ENCODE measurements around the gene EVI2A.

Gene EVI2A

DNA sequence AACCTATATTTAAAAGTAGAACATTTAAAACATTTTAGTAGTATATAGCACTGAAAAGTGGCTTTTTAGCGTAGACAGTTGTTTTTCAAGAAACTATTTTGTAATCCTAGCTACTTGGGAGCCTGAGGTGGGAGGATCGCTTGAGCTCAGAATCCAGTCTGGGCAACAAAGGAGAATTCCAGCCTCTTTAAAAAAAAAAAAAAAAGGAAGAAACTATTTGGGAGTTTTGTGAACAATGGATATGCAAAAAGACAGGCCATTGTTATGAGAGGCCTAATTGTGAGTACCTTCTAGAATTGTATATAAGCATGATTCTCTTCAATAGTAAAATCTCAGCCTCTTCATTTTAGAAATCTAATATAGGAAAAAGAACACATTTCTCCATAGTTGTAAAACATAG is 42.0 kb downstream of the EVI2A start:
- H3K4me3 ChIP-seq (replicated peaks in 1 of 2; ENCODE audit: low read depth in 2 of 2, low read length in 2 of 2): no peak overlapping the region
- DNase-seq (ENCODE audit: low read depth in 2 of 2): peak in 1 of 2 donors; percentile 43
- TF ChIP-seq, protein P1, sequence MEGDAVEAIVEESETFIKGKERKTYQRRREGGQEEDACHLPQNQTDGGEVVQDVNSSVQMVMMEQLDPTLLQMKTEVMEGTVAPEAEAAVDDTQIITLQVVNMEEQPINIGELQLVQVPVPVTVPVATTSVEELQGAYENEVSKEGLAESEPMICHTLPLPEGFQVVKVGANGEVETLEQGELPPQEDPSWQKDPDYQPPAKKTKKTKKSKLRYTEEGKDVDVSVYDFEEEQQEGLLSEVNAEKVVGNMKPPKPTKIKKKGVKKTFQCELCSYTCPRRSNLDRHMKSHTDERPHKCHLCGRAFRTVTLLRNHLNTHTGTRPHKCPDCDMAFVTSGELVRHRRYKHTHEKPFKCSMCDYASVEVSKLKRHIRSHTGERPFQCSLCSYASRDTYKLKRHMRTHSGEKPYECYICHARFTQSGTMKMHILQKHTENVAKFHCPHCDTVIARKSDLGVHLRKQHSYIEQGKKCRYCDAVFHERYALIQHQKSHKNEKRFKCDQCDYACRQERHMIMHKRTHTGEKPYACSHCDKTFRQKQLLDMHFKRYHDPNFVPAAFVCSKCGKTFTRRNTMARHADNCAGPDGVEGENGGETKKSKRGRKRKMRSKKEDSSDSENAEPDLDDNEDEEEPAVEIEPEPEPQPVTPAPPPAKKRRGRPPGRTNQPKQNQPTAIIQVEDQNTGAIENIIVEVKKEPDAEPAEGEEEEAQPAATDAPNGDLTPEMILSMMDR (IDR thresholded peaks at IDR 0.05; ENCODE audit: low read depth, low read length): no peak

DNA sequence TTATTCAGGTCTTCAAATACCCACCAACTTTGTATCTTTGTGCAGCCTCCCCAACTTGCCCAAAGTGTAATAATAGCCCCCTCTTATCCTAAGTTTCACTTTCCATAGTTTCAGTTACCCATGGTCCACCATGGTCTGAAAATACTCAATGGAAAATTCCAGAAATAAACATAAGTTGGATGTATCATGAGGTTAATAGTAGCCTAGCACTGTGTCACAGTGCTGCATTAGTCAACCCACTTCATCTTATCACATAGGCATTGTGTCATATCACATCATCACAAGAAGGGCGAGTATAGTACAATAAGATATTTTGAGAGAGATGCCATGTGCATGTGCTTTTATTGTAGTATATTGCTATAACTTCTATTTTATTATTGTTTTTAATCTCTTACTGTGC is 46.3 kb downstream of the EVI2A start:
- DNase-seq (ENCODE audit: low read depth in 2 of 2): peak; percentile 9 to 36
- TF ChIP-seq, protein P1 (IDR thresholded peaks at IDR 0.05; ENCODE audit: low read depth, low read length): no peak
- H3K4me3 ChIP-seq (replicated peaks in 1 of 2; ENCODE audit: low read depth in 2 of 2, low read length in 2 of 2): no peak overlapping the region

DNA sequence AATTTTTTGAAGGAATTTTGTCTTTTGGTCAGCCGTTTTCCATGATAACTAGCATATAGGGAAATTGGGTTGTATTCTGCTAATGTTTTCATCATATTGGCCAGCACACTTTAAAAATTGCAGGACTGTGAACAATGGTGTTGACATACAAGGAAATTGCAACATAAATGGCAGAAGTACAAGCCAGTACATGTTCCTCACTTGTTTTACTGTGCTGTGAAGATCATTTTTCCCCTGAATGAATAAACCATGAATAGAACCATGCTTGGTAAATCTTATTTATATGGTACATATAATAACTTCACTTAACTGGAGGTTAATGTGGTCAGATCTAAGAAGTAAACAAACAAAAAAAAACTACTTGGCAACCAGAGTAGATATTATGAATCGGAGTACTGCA is 47.2 kb downstream of the EVI2A start:
- TF ChIP-seq, protein P1 (IDR thresholded peaks at IDR 0.05; ENCODE audit: low read depth, low read length): no peak
- H3K4me3 ChIP-seq (replicated peaks in 1 of 2; ENCODE audit: low read depth in 2 of 2, low read length in 2 of 2): no peak overlapping the region
- DNase-seq (ENCODE audit: low read depth in 2 of 2): peak; percentile 86 to 90

DNA sequence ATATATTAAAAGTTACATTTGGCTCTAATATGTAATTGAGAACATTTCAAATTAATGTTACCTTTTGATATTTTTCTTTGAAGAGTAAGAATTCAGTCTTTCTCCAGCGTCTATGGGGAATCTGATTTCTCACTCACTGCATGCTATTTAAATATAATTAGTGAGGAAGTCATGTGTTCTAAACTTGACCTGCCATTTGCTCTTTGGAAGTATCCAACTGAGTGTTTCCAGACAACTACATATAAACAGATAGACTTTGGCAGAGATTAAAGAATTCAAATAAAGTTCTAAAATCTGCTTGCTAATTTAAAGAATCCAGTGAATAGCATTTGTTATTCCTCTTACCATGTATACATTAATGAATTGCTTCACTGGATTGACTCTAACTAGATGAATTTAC is 47.9 kb downstream of the EVI2A start:
- no peak overlapping the region for H3K4me3 ChIP-seq (replicated peaks in 1 of 2; ENCODE audit: low read depth in 2 of 2, low read length in 2 of 2)
- TF ChIP-seq, protein P1 (IDR thresholded peaks at IDR 0.05; ENCODE audit: low read depth, low read length): no peak
- DNase-seq (ENCODE audit: low read depth in 2 of 2): peak in 1 of 2 donors; percentile 57

DNA sequence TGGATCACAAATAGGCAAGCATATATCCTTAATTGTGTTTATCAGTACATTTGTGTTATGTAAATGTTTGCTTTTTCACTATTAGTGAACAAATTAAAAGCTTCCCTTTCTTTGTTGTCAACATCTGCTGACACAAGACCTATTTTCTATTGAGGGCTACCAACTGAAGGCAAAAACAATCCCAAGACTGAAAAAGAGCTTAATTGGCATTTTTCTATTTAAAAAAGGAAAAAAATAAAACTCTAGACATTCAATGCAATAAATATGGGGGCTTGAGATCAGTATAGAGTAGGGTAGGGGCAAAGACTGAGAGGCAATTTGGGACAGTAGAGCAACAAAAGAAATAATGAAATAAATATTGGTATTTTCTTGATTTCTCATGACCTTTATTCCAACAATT is 48.6 kb downstream of the EVI2A start:
- no peak overlapping the region for H3K4me3 ChIP-seq (replicated peaks in 1 of 2; ENCODE audit: low read depth in 2 of 2, low read length in 2 of 2)
- TF ChIP-seq, protein P1 (IDR thresholded peaks at IDR 0.05; ENCODE audit: low read depth, low read length): no peak
- DNase-seq (ENCODE audit: low read depth in 2 of 2): no peak

DNA sequence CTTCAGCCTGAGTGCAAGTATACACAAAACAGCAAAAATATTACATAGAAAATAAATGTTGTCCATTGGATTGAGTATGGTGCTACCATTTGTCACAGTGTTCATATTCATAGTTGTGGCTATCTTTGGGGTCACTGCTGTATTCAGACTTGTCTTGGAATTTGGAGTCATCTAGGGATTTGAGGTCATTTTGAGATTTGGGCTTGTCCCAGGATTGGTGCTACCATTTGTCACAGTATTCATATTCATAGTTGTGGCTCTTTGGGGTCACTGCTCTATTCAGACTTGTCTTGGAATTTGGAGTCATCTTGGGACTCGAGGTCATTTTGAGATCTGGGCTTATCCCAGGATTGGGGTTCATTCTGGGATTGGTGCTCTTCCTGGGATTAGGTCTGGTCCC is 49.2 kb downstream of the EVI2A start:
- no peak for DNase-seq (ENCODE audit: low read depth in 2 of 2)
- H3K4me3 ChIP-seq (replicated peaks in 1 of 2; ENCODE audit: low read depth in 2 of 2, low read length in 2 of 2): no peak overlapping the region

DNA sequence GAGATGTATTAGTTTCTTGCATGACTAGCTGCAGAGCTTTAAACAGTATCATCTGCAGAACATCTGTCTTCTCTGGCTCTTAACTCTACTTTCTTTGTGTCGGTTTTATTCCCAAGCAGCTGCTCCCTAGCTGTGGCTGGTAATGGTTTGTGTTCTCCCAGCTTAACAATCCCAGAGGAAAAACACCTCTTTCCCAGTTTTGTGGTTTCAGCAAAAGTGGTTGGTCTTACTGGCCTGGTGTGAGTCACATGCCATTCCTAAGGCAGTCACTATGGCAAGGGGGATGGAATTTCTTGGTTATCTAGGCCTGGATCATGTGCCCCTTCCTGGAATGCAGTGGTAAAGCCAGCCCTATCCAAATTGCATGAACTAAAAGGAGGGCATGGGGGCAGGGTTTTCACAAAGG is 51.8 kb downstream of the EVI2A start:
- DNase-seq (ENCODE audit: low read depth in 2 of 2): peak; percentile 81 to 97
- H3K4me3 ChIP-seq (replicated peaks in 1 of 2; ENCODE audit: low read depth in 2 of 2, low read length in 2 of 2): no peak overlapping the region
- TF ChIP-seq, protein P1 (IDR thresholded peaks at IDR 0.05; ENCODE audit: low read depth, low read length): no peak

More for the DNA sequence above, 49.2 kb downstream of the EVI2A start:
- TF ChIP-seq, protein P1 (IDR thresholded peaks at IDR 0.05; ENCODE audit: low read depth, low read length): no peak

Data from cardiac fibroblast (primary cell).